OCI-LY1 (cell line): ENCODE measurements around the gene FTO.

Source experiments
- EZH2 ChIP-seq: fragments of 200-600 bp; sonication (generic), shearing (Covaris generic); IDR thresholded peaks from 2 replicates; pipeline ENCODE4 v1.8.0; 2017; ENCODE audit warnings: borderline replicate concordance, mixed run types, mild to moderate bottlenecking, antibody characterized with exemption, low read length, moderate library complexity, mixed read lengths
- TF ChIP-seq, protein P1 (sequence below): fragments of 200-600 bp; sonication (generic), shearing (Covaris generic); IDR thresholded peaks from 2 replicates; pipeline ENCODE4 v1.5.1; 2017; ENCODE audit warnings: mild to moderate bottlenecking, antibody characterized with exemption, low read length, moderate library complexity, mixed read lengths

DNA sequence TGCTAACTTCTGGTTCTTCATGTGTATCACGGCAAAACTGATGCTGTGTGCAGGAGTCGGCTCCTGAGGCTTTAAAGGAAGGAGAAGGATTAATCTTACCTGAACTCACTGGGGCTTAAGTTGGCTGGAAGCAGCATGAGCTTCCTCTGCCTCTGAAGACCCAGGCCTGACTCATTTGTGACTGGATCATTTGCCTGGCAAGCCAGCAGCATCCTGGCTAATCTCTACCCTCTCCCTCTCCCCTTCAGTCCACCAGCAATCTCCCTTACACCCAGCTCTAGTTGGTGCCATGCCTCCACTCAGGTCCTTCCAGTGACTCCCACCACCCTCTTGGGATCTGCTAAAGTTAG, 432.3 kb downstream of the FTO start:
- no peak for TF ChIP-seq EZH2
- TF ChIP-seq, protein P1, sequence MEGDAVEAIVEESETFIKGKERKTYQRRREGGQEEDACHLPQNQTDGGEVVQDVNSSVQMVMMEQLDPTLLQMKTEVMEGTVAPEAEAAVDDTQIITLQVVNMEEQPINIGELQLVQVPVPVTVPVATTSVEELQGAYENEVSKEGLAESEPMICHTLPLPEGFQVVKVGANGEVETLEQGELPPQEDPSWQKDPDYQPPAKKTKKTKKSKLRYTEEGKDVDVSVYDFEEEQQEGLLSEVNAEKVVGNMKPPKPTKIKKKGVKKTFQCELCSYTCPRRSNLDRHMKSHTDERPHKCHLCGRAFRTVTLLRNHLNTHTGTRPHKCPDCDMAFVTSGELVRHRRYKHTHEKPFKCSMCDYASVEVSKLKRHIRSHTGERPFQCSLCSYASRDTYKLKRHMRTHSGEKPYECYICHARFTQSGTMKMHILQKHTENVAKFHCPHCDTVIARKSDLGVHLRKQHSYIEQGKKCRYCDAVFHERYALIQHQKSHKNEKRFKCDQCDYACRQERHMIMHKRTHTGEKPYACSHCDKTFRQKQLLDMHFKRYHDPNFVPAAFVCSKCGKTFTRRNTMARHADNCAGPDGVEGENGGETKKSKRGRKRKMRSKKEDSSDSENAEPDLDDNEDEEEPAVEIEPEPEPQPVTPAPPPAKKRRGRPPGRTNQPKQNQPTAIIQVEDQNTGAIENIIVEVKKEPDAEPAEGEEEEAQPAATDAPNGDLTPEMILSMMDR, result no peak
